WTC11 (cell line): ENCODE measurements around the gene PSME4. TPM values are rescaled to one million over a fixed set of nuclear protein-coding genes. Genes with fewer than 3 reads are reported as not detected.
"Not testable (repeated sequence)": the region's sequence is repeated elsewhere in the genome, so short reads cannot be mapped to it uniquely, and the experiment has no call there.

Experiments
- ATAC-seq: fragments of 200-7000 bp; cut with Tn5 transposase; 2 replicates; pipeline ENCODE4 v1.10.0; 2021; ENCODE audit warnings: mild to moderate bottlenecking, moderate library complexity
- CTCF ChIA-PET: fragments of 300-600 bp; sonication (Branson Sonifier 250); formaldehyde crosslinking; loops from one replicate; lab custom pipeline; 2021; ENCODE audit warnings: antibody characterized with exemption; lab: Charles Lee
- POLR2A ChIA-PET: fragments of 350-600 bp; sonication (Branson Sonifier 250); formaldehyde crosslinking; loops from one replicate; lab custom pipeline; 2021; ENCODE audit warnings: antibody characterized with exemption; lab: Charles Lee
- DNase-seq: peaks from one replicate; pipeline ENCODE4 v3.0.0; 2021; ENCODE audit warnings: low spot score
- H3K27ac Mint-ChIP-seq: 2 replicates; pipeline ENCODE4 v1.8.0; 2021; ENCODE audit warnings: mixed read lengths
- H3K27me3 Mint-ChIP-seq: 2 replicates; pipeline ENCODE4 v1.8.0; 2021; ENCODE audit warnings: low read depth, mild to moderate bottlenecking, moderate library complexity, mixed read lengths
- H3K36me3 Mint-ChIP-seq: 2 replicates; pipeline ENCODE4 v1.8.0; 2021; ENCODE audit warnings: mixed read lengths
- H3K4me1 Mint-ChIP-seq: 2 replicates; pipeline ENCODE4 v1.8.0; 2022; ENCODE audit warnings: mixed read lengths
- H3K4me3 Mint-ChIP-seq: 2 replicates; pipeline ENCODE4 v1.8.0; 2021; ENCODE audit warnings: mild to moderate bottlenecking, moderate library complexity, mixed read lengths
- H3K9me3 Mint-ChIP-seq: 2 replicates; pipeline ENCODE4 v1.8.0; 2021; ENCODE audit warnings: mixed read lengths
- ATF1 ChIP-seq: sonication (generic); formaldehyde crosslinking; IDR thresholded peaks from 2 replicates; pipeline ENCODE4 v1.8.1; 2023; ENCODE audit warnings: mild to moderate bottlenecking, moderate library complexity, missing genetic modification reagents
- FOXJ3 ChIP-seq: sonication (generic); formaldehyde crosslinking; IDR thresholded peaks from 2 replicates; pipeline ENCODE4 v1.9.0; 2021; ENCODE audit warnings: missing genetic modification reagents, mild to moderate bottlenecking, borderline replicate concordance
- GABPB1 ChIP-seq: sonication (generic); formaldehyde crosslinking; IDR thresholded peaks from 2 replicates; pipeline ENCODE4 v1.8.1; 2023; ENCODE audit warnings: mild to moderate bottlenecking, missing genetic modification reagents
- GRHL2 ChIP-seq: fragments of 250-450 bp; sonication (Bioruptor Pico); IDR thresholded peaks from 2 replicates; pipeline ENCODE4 v1.8.0; 2022; ENCODE audit warnings: mild to moderate bottlenecking, moderate library complexity; ENCODE audit not compliant: insufficient replicate concordance, severe bottlenecking
- JAZF1 ChIP-seq: fragments of 250-450 bp; sonication (Bioruptor Pico); IDR thresholded peaks from 2 replicates; pipeline ENCODE4 v1.9.0; 2021; ENCODE audit warnings: moderate library complexity, mild to moderate bottlenecking, inconsistent platforms
- JUN ChIP-seq: sonication (generic); formaldehyde crosslinking; IDR thresholded peaks from 2 replicates; pipeline ENCODE4 v1.8.0; 2023; ENCODE audit warnings: mild to moderate bottlenecking, missing genetic modification reagents
- MXD4 ChIP-seq: fragments of 250-450 bp; sonication (Bioruptor Pico); IDR thresholded peaks from 2 replicates; pipeline ENCODE4 v1.8.0; 2021; ENCODE audit warnings: mild to moderate bottlenecking, moderate library complexity, borderline replicate concordance
- NFE2L1 ChIP-seq: sonication (generic); formaldehyde crosslinking; IDR thresholded peaks from 2 replicates; pipeline ENCODE4 v1.8.1; 2023; ENCODE audit warnings: missing genetic modification reagents
- OVOL2 ChIP-seq: fragments of 250-450 bp; sonication (Bioruptor Pico); IDR thresholded peaks from 2 replicates; pipeline ENCODE4 v1.9.0; 2021; ENCODE audit warnings: mild to moderate bottlenecking, borderline replicate concordance
- RORB ChIP-seq: fragments of 250-450 bp; sonication (Bioruptor Pico); IDR thresholded peaks from 2 replicates; pipeline ENCODE4 v1.9.0; 2021; ENCODE audit warnings: mild to moderate bottlenecking
- ZNF263 ChIP-seq: sonication (generic); formaldehyde crosslinking; IDR thresholded peaks from 2 replicates; pipeline ENCODE4 v1.8.1; 2022; ENCODE audit warnings: low read depth, mild to moderate bottlenecking, moderate library complexity, missing genetic modification reagents
- ZNF317 ChIP-seq: sonication (generic); formaldehyde crosslinking; IDR thresholded peaks from 2 replicates; pipeline ENCODE4 v1.8.1; 2023; ENCODE audit warnings: low read depth, mild to moderate bottlenecking, moderate library complexity, missing genetic modification reagents, borderline replicate concordance
- ZNF671 ChIP-seq: fragments of 250-450 bp; sonication (Bioruptor Pico); IDR thresholded peaks from 2 replicates; pipeline ENCODE4 v1.8.0; 2021; ENCODE audit warnings: mild to moderate bottlenecking
- total RNA-seq: library from RNA; stranded (reverse); gene quantifications from 3 replicates; pipeline ENCODE4 v1.2.3, GENCODE V29; 2021
- TF ChIP-seq, protein P1 (sequence below): sonication (generic); formaldehyde crosslinking; IDR thresholded peaks from 2 replicates; pipeline ENCODE4 v1.8.0; 2022; ENCODE audit warnings: mild to moderate bottlenecking, missing genetic modification reagents
- TF ChIP-seq, protein P2 (sequence below): fragments of 250-450 bp; sonication (Bioruptor Pico); IDR thresholded peaks from 2 replicates; pipeline ENCODE4 v1.9.0; 2021; ENCODE audit warnings: moderate library complexity, mild to moderate bottlenecking, inconsistent platforms, borderline replicate concordance
- TF ChIP-seq, protein P3 (sequence below): sonication (generic); formaldehyde crosslinking; IDR thresholded peaks from 2 replicates; pipeline ENCODE4 v1.8.0; 2022; ENCODE audit warnings: mild to moderate bottlenecking, missing genetic modification reagents
- TF ChIP-seq, protein P4 (sequence below): sonication (generic); formaldehyde crosslinking; IDR thresholded peaks from 2 replicates; pipeline ENCODE4 v1.8.1; 2023; ENCODE audit warnings: mild to moderate bottlenecking, missing genetic modification reagents
- TF ChIP-seq, protein P5 (sequence below): sonication (generic); formaldehyde crosslinking; IDR thresholded peaks from 2 replicates; pipeline ENCODE4 v1.8.1; 2022; ENCODE audit warnings: low read depth, missing genetic modification reagents, borderline replicate concordance

The PSME4 gene
- total RNA-seq, 1 experiment from 2014 or later = 91.9 TPM

DNA sequence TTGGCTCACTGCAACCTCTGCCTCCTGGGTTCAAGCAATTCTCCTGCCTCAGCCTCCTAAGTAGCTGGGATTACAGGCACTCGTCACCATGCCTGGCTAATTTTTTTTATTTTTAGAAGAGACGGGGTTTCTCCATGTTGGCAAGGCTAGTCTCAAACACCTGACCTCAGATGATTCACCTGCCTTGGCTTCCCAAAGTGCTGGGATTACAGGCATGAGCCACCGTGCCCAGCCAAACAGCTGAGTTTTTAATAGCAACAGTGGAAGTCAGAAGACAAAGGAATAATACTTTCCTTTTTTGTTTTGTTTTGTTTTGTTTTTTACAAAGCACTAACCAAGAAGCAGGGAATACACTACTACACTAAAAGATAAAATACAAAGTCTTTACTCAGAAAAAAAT lies 127.9 kb downstream of the PSME4 start:
- Mint-ChIP-seq H3K27ac (no peak overlapping the region), H3K27me3 (no peaks in the 10 kb centered on the region), H3K36me3 (no peaks in the 10 kb centered on the region), H3K4me1 (peaks cover 5% of the 10 kb centered on the region; the same call in 1 of the 2 replicates), H3K4me3 (no peak overlapping the region), H3K9me3 (peaks cover 8% of the 10 kb centered on the region; the same call in 1 of the 2 replicates)
- ChIA-PET POLR2A (no interaction called here), CTCF (no interaction called here)
- ATAC-seq (no peak), DNase-seq (no peak)
- TF ChIP-seq OVOL2 (CRISPR knock-in tag) (no peak), ZNF263 (no peak), MXD4 (no peak), NFE2L1 (CRISPR knock-in tag) (no peak), GABPB1 (no peak), ZNF671 (CRISPR knock-in tag) (no peak), RORB (CRISPR knock-in tag) (no peak), ZNF317 (CRISPR knock-in tag) (no peak)
- TF ChIP-seq, protein P1, sequence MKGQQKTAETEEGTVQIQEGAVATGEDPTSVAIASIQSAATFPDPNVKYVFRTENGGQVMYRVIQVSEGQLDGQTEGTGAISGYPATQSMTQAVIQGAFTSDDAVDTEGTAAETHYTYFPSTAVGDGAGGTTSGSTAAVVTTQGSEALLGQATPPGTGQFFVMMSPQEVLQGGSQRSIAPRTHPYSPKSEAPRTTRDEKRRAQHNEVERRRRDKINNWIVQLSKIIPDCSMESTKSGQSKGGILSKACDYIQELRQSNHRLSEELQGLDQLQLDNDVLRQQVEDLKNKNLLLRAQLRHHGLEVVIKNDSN (CRISPR knock-in tag) = no peak
- TF ChIP-seq, protein P2, sequence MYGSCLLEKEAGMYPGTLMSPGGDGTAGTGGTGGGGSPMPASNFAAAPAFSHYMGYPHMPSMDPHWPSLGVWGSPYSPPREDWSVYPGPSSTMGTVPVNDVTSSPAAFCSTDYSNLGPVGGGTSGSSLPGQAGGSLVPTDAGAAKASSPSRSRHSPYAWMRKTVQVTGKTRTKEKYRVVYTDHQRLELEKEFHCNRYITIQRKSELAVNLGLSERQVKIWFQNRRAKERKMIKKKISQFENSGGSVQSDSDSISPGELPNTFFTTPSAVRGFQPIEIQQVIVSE (CRISPR knock-in tag) = no peak
- TF ChIP-seq, protein P3, sequence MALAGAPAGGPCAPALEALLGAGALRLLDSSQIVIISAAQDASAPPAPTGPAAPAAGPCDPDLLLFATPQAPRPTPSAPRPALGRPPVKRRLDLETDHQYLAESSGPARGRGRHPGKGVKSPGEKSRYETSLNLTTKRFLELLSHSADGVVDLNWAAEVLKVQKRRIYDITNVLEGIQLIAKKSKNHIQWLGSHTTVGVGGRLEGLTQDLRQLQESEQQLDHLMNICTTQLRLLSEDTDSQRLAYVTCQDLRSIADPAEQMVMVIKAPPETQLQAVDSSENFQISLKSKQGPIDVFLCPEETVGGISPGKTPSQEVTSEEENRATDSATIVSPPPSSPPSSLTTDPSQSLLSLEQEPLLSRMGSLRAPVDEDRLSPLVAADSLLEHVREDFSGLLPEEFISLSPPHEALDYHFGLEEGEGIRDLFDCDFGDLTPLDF (CRISPR knock-in tag) = no peak

DNA sequence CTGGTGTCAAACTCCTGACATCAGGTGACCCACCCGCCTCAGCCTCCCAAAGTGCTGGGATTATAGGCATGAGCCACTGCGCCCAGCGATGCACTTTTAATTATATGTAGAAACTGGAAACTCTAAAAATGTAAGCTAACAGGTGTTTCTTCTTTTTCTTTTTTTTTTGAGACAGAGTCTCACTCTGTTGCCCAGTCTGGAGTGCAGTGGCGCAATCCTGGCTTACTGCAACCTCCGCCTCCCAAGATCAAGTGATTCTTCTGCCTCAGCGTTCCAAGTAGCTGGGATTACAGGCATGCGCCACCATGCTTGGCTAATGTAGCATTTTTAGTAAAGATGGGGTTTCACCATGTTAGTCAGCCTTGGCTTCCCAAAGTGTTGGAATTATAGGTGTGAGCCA lies 129.1 kb downstream of the PSME4 start:
- ATAC-seq, CTCF ChIA-PET, H3K4me3 Mint-ChIP-seq, H3K36me3 Mint-ChIP-seq, H3K4me1 Mint-ChIP-seq, H3K27me3 Mint-ChIP-seq, POLR2A ChIA-PET, H3K9me3 Mint-ChIP-seq, DNase-seq, H3K27ac Mint-ChIP-seq: not testable (repeated sequence)

DNA sequence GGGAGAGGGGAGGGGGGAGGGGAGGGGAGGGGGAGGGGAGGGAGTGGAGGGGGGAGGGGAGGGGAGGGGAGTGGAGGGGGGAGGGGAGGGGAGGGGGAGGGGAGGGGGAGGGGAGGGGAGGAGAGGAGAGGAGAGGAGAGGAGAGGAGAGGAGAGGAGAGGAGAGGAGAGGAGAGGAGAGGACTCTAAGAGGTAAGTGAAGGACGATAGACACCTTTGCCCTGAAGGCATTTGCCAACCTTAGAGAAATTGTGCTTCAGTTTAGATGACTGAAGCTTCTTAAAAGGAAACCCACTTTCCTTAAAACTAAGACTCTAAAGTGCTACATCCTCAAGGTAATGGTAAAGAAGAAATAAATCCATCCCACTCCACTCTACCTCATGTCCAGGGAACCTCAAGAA lies 130.2 kb downstream of the PSME4 start:
- POLR2A ChIA-PET = no interaction called here

DNA sequence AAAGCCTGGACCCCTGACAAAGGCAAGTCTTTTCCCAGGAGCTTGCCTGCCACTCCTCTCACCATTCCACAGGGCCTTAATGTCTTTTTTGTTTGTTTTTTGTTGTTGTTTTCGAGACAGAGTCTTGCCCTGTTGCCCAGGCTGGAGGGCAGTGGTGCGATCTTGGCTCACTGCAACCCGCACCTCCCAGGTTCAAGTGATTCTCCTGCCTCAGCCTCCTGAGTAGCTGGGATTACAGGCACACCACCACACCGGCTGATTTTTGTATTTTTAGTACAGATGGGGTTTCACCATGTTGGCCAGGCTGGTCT lies 140.9 kb downstream of the PSME4 start:
- H3K36me3 Mint-ChIP-seq, H3K27me3 Mint-ChIP-seq, H3K9me3 Mint-ChIP-seq, H3K27ac Mint-ChIP-seq, POLR2A ChIA-PET, ATAC-seq, CTCF ChIA-PET, DNase-seq, H3K4me3 Mint-ChIP-seq: not testable (repeated sequence)
- H3K4me1 Mint-ChIP-seq = peaks cover 42% of the 10 kb centered on the region

More for the DNA sequence above, 130.2 kb downstream of the PSME4 start:
- no peak overlapping the region for H3K4me3 Mint-ChIP-seq
- CTCF ChIA-PET = no interaction called here
- no peaks in the 10 kb centered on the region for H3K36me3 Mint-ChIP-seq
- TF ChIP-seq ATF1 (CRISPR knock-in tag) = no peak
- TF ChIP-seq, protein P3 (CRISPR knock-in tag) = no peak
- no peak for DNase-seq
- no peaks in the 10 kb centered on the region for H3K27me3 Mint-ChIP-seq
- H3K27ac Mint-ChIP-seq = no peak overlapping the region
- ATAC-seq = no peak
- peaks cover 5% of the 10 kb centered on the region; the same call in 1 of the 2 replicates for H3K4me1 Mint-ChIP-seq
- H3K9me3 Mint-ChIP-seq = peaks cover 8% of the 10 kb centered on the region; the same call in 1 of the 2 replicates

DNA sequence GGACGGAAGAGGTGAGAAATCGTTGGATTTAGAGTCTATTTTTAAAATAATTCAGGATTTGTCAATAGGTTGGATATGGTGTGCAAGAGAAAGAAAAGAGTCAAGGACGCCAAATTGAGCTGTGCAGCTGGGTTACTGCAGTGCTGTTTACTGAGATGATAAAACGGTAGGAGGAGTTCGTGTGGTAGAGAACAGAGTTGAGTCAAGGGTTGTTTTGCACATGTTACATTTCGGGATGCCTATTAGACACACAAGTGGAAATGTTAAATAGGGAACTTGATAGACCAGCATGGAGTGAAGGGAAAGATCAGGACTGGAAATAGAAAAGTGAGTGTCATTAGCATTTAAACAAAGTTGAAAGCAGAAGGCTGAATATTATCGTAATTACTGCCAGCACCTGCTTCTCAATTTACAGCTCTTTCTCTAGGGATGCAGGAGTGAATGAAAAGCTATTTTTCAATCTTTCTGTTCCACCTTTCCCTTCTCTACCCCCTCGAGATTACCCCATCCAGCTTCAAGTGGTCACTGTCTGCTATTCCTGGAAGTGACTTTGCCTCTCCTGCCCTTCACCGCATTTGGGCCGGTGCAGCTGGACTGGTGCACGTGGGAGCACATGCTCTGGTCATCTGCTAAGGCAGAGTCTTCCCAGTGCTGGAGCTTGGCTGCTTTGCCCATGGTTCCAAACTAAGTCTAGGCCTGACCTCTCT lies 141.4 kb downstream of the PSME4 start:
- no peaks in the 10 kb centered on the region for H3K27me3 Mint-ChIP-seq
- H3K27ac Mint-ChIP-seq = no peak overlapping the region
- CTCF ChIA-PET = no interaction called here
- H3K4me1 Mint-ChIP-seq = peaks cover 42% of the 10 kb centered on the region
- no peaks in the 10 kb centered on the region for H3K36me3 Mint-ChIP-seq
- POLR2A ChIA-PET = no interaction called here
- no peaks in the 10 kb centered on the region for H3K9me3 Mint-ChIP-seq
- ATAC-seq = no peak
- no peak overlapping the region for H3K4me3 Mint-ChIP-seq
- DNase-seq = no peak
- no peak for TF ChIP-seq ZNF671 (CRISPR knock-in tag)
- TF ChIP-seq, protein P4, sequence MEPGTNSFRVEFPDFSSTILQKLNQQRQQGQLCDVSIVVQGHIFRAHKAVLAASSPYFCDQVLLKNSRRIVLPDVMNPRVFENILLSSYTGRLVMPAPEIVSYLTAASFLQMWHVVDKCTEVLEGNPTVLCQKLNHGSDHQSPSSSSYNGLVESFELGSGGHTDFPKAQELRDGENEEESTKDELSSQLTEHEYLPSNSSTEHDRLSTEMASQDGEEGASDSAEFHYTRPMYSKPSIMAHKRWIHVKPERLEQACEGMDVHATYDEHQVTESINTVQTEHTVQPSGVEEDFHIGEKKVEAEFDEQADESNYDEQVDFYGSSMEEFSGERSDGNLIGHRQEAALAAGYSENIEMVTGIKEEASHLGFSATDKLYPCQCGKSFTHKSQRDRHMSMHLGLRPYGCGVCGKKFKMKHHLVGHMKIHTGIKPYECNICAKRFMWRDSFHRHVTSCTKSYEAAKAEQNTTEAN (CRISPR knock-in tag) = no peak
- no peak for TF ChIP-seq FOXJ3 (CRISPR knock-in tag)
- TF ChIP-seq GRHL2 (CRISPR knock-in tag) = no peak
- no peak for TF ChIP-seq JAZF1
- TF ChIP-seq ZNF263 = no peak
- TF ChIP-seq, protein P5, sequence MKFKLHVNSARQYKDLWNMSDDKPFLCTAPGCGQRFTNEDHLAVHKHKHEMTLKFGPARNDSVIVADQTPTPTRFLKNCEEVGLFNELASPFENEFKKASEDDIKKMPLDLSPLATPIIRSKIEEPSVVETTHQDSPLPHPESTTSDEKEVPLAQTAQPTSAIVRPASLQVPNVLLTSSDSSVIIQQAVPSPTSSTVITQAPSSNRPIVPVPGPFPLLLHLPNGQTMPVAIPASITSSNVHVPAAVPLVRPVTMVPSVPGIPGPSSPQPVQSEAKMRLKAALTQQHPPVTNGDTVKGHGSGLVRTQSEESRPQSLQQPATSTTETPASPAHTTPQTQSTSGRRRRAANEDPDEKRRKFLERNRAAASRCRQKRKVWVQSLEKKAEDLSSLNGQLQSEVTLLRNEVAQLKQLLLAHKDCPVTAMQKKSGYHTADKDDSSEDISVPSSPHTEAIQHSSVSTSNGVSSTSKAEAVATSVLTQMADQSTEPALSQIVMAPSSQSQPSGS (CRISPR knock-in tag) = no peak
- no peak for TF ChIP-seq JUN (CRISPR knock-in tag)
